DMS114 treated with DMSO at 0.1 percent for 48 hours (cell line): Measurements from ENCODE around the gene ALS2.
"Not testable (repeated sequence)": the region's sequence is repeated elsewhere in the genome, so short reads cannot be mapped to it uniquely, and the experiment has no call there.

ENCODE experiments used
- DNase-seq: peaks from one replicate; lab custom pipeline; 2025; ENCODE audit not compliant: unreplicated experiment; lab: John Stamatoyannopoulos, UW

Gene ALS2

DNA sequence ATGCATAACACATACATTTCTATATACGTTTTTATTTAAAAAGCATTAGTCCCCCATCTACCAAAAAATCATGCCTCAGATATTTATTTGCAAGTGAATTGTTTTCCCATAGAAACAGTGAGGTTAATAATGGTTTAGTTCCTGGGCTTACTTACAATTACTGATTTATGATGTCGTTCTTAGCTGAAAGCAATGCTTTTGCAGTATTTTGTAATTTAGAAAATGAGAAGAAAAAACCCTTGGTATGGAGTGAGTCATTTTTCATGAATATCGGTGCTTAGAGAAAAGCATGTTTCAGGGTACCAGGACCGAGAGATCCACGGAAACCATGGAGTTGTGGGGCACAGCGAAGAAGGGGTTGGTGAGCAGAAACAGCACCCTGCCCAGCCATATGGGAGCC lies 13.6 kb upstream of the ALS2 start:
- no peak for DNase-seq

DNA sequence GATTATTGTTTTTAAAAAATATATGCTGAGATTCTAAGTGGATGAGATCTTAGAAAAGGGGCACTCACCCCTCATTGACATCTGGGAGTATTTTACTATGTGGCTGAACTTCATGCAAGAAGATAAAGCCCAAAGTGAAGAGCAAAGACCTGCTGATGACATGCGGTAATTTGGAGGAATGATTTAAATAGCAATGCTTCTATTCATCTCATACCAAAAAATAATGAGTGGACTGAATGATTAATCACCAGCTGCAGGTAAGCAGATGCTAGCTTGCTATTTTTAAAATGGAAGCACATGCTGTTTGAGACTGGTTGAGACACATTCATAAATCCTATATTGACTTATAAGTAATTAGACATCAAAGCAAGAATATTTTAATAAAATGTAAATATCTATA lies 12.9 kb upstream of the ALS2 start:
- no peak for DNase-seq

DNA sequence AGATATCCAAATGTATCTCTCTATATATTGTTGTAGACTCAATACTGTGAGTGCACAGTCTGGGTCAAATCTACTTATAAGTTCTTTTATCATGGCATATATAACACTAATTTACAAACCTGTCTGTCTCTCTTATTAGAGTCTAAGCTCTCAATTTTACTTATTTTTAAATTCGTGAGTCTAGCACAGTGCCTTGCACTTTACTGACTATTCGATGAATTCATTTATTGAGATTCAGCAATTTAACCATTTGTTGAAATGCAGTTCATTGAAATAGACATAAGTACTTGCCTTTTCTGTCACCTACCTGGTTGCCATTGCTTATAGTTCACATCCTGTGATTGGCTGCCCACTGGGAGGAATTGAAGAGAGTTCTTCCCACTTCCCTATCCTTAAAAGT lies 10.3 kb upstream of the ALS2 start:
- DNase-seq = no peak

DNA sequence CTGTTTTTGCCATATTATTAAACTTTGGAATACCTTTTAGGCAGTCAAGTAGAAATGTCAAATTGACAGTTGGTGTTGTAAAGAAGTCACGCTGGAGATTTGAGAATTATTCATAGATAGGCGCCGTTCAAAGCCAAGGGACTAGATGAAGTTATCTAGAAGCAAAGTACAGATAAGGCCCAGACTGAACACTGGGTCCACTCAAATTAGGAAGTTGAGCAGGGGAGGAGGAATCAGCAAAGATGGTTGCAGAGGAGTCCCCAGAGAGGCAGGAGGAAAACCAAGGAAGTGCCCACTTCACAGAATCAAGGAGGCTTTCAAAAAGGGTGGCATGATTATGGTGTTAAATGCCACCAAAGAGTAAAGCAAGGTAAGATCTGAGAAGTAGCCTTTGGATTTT lies 9.6 kb upstream of the ALS2 start:
- DNase-seq = no peak

DNA sequence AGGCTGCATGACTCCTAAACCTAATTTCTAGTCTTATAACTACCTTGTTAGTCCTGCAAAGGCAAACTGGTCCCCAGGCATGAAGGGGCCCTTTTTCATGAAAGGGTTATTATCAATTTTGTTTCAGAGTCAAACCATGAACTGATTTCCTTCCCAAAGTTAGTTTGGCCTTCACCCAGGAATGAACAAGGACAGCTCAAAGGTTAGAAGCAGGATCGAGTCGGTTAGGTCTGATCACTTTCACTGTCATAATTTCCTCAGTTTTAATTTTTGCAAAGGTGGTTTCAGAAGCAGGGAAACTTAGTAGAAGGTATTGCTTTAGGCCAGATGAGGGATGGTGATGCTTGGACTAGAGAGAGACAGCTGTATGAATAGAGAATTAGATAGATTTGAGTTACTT lies 8.7 kb upstream of the ALS2 start:
- DNase-seq = no peak

DNA sequence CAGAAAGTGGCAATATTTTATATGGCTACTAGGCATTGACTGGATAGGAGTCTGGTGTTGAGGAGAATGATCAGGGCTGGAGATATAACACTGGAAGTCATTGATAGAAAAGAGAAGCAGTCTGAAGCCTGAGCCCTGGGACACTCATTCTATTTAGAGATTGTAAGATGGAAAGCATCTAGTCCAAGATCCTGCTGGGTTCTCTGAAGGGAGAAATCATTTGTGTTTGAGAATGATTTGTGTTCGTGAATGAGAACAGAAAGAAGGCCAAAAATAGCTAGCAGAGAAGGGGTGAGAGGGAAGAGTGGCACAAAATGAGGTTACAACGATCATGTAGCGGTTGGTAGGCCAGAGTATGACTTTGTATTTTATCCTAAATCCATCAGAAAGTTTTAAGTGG lies 7.6 kb upstream of the ALS2 start:
- DNase-seq = no peak

DNA sequence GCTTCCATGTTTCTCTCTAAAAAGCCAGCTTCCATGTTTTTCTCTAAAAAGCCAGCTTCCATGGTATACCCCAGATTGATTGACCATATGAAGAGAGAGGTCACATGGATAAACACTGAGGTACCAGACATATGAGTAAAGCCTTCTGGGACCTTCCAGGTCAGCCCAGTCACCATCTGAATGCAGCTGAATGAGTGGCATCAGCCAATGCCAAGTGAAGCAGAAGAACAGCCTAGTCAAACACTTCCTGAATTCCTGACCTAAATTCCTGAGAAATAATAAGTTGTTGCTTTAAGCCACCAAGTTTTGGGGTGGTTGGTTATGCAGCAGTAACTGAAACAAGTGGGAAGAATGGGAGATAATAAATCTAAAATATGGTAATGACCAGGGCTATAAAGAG lies 5.7 kb upstream of the ALS2 start:
- DNase-seq = no peak

DNA sequence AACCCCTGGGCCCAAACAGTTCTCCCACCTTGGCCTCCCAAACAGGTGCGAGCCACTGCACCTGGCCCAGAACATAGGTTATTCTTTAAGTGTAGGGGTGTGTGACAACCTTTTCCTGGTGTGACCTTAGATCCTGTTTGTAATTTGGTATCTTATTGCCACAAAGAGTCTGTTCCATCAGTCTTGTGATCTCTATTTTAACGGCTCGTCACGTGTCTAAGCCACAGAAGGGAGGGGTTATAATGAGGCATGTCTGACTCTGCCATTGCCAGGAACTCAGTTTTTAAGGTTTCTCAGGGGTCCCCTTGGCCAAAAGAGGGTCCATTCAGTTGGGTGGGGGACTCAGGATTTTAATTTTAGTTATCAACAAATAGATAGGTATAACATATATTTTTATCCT lies 4.4 kb upstream of the ALS2 start:
- DNase-seq = no peak

DNA sequence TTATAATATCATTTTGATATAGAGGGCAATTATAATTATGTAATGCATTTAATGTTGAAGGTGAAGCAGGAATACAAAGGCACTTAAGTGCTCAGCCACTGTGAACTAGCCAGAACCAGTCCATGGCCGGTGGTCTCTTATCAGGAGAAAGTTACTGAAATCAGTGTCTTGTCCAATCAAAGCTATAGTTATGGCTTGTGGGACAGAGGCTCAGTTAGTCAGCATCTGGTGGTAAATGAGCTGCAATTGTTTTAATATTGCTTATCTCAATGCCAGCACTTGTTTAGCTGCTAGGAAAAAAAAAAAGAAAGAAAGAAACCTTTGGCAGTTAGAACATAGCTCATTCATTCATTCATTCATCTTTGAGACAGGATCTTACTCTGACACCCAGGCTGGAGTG lies 3.8 kb upstream of the ALS2 start:
- DNase-seq = no peak

DNA sequence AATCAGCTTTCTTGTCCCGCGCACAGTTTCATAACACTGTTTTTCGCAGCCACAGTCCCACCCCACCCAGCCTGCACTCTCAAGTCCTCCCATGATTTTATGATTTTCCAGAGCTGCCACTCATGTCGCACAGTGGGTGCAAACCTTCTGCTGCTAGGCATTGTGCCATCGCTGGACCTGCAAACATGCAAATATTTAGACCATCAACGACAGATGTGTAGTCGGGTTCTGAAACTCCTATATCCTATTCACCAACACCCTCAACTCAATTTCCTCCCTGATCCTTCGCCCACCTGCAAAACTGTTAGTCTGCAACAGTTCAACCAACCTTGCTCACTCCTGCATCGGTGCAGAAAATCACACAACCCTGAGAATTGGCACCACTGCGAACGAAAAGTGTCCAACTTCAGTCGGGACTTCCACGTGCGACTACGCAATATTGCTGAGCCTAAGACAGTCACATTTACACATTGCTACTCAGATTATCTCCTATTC lies 871 bp upstream of the ALS2 start:
- no peak for DNase-seq

DNA sequence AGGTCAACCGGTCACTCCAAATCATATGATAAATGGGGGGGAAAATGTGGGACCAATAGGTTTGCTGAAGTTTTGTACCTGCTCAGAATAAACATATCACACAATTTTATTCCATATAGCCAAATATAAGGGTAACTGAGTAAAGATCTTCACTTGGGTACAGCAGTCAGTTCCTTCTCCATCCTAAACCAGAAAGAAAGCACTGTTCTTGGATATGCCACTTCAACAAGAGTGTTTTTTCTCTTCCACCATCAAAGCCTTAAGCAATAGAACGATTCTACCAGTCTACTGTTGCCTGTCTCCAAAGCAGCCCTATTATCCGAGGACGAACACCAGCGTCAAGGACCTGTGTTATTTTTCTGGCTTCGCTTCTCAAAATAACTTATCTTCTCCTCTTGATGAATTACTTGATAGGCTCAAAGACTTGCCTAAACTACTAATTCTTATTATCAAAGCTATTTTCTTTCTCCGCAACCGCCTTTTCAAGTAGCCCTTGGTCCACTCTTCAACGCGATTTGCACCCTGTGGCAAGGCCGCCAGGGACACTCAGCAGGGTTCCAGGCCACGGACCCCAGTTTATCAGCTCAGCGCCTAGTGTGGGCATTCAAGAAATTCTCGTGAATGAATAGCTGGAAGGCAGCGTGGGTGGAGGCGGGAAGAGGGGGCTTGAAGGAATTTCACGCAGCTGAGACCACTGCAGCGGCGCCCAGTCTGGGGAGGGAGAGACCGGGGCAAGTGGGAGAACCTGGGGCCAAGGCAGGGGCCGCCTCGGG lies 646 bp downstream of the ALS2 start:
- DNase-seq = peak; percentile 5

DNA sequence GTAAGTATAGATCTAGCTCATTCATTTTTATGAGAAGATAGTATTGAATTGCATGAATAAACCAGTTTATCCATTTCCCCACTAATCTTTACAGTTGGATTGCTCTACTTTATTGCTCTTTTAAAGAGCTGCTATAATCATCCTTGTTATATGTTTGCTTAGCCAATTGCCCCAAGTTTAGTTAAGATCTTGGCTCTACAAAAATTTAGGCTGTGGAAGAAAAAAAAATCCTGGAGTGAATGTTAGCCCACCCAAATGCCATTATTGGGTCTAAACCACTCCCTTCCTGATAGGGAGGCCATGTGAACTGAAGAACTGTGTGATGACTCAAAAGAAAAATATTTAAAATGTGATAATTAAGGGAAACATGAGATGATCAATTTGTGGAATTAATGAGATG lies 2.9 kb downstream of the ALS2 start:
- DNase-seq = no peak

DNA sequence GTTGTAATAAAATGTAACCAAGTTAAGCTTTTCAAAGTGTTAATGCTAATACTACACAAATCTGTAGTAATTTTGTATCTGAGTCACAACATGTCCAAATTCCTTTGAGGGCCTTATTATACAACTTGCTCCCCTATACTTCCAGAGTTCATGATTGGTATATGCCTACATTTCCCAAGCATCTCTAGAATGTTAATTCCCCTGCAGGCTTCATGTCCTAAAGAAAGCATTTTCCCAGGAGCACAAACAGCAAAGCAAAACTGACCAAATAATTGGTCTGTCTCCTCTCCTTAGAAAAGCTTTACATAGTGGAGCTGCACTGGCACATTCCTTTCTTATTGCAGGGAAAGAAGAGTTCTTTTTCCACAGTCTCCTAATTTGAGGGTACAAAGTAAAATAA lies 3.7 kb downstream of the ALS2 start:
- DNase-seq = no peak

DNA sequence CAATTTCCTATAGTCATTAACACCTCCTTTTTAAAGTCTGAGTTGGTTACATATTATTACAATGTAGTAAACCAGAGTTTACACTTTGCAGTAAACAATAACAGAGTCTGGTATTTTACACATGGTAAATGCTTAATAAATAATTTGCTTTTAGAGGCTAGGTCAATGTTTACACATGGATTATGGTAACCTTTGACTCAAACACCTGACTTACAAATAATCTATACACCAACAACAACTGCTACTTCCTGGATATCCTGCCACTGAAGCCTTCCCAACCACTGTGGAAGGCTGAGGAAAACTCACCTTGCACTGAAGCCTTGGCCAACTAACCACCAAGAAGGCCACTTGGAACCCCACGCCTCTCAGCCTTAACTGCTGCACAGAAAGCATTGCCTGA lies 5.4 kb downstream of the ALS2 start:
- no peak for DNase-seq

DNA sequence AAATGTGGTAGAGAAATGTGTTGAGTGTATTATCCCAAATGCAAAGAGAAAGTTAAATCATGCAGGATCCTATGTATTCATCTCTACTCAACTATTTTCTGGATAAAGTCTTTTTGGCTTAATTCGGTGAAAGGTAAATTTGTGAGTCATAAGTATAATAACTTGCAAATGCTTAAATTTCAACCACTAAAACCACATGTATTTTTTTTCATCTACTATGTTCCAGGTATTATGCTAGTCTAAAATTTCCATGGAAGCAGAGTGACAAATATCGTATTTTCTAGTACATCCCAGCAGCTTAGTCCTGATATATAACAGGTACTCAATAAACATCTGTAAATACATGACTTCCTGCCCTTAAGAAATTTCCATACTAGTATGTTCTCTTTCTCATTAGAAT lies 6.2 kb downstream of the ALS2 start:
- DNase-seq = no peak

DNA sequence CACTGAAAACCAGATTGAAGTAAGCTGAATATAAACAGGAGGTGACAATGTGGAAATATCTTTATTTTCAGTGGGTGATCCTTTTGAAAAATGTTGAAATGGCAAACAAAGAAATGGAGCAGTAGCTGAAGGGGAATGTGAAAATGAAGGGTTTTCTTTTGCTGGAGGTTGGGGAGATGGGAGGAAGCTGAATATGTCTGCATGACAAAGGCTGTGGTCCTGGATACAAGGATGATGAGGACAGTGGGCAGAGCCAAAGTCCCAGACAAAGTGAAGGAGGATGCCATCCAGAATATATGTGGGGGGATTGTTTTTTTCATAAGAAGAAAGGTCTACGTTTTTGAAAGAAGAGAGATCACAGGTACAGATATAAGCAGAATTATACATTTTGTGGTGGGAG lies 6.7 kb downstream of the ALS2 start:
- no peak for DNase-seq

DNA sequence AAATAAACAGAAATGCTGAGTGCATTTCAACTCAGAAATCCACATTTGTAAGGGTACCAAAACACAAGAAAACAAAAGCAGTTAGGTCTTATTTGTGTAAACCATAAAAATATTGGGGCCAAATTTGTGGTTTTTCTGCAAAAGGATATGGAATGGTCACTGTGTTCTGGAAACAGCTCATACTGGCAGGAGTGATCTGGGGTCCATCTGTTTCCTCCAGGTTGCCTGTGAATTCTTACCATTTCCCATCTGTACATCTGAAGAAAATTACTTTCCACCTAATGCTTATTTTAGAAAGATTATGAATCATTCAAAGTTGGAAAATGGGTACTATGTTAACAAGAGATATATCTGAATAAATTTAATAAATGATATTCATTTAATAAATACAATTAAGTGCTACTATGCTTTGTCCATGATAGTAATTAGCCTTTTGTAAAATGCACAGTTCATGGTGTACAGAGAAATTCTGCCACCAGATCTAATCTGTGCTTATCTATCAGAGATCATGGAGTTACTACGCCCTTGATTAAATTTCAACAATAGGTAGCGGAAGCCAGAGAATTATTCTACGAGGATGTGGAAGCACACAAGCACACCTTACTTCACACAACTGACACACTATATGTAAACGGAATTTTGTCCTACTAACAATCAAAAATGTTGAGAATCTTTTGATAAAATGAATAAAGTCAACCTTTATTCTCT lies 10.9 kb downstream of the ALS2 start:
- no peak for DNase-seq

DNA sequence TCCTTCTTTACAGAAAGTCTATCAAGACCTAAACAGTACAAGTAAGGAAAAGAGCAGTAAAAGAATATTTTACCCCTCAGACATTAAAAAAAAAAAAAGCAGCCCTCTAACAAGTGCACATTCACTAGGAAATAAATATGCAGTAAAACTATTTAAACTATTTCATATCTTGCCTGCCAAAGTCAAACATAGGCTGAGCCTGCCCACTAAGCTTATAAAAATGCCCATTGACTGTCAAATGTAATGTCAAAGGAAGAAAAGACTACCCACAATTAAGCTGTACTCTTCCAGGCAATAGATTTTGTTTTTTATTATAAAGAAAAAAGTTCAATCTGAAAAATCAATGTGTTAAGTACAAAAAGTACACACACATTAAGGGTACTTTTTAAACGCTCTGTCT lies 11.8 kb downstream of the ALS2 start:
- no peak for DNase-seq

DNA sequence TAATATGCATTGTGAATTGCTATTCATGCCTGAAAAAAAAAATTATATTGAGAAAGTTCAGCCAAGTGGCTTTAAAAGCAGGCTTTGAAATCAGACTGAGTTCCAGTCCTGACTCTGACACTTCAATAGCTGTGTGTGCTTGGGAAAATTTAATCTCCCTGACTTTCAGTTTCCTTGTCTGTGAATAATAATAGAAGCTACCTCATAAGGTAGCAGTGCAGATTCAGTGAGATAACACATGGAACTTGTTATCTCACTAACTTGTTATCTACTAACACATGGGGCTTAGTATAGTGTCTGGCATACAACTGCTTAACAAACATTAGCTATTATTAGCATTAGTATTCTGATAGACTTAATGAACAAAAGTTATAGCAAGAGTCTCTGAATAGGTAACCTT lies 14.9 kb downstream of the ALS2 start:
- DNase-seq = no peak

DNA sequence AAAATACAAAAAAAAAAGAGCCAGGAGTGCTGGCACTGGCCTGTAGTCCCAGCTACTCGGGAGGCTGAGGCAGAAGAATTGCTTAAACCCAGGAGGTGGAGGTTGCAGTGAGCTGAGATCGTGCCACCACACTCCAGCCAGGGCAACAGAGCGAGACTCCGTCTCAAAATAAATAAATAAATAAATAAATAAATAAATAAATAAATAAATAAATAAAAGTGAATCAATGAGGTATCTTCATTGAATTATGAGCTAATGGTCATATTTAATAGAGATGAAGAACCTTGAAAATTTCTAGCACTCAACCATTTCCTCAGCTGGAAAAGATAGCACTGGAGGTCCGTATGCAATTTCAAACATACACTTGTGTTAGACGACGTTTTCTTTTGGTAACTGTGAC lies 16.3 kb downstream of the ALS2 start:
- not testable (repeated sequence) for DNase-seq

DNA sequence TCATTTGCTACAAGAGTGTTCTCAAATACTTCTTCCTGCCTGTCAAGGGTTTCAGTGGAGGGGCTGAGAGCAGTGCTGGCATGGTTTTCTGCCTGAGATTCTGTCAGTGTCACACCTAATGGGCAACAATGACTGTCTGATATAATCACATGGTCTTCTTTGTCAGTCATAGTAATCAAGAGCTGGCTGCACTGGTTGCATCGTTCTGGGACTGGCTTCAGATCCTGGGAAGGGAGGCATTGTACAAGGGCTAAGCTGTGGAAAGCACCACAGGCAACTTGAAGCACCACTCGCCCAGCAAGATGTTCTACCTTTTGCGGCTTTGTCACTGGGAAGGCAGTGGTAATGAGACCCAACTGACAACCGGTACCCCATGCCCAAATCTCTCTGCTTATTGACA lies 19.6 kb downstream of the ALS2 start:
- DNase-seq = no peak

DNA sequence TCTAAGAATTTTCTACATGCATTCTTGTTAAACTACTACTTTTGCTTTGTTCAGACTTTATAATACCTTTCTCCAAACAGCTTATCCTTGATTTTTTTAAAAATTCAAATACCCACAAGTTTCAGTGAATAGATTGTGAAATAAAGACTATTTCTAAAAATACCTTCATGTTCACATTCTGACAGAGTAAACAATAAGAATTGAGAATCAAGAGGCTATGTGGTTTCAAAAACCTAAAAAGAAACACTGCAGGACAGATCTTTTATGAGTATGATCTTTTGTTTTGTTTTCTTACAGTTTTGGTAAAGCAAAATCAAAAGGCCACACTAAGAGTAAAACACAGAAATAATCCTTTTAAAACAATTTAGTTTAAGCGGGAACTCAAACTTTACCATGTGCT lies 21.2 kb downstream of the ALS2 start:
- no peak for DNase-seq

DNA sequence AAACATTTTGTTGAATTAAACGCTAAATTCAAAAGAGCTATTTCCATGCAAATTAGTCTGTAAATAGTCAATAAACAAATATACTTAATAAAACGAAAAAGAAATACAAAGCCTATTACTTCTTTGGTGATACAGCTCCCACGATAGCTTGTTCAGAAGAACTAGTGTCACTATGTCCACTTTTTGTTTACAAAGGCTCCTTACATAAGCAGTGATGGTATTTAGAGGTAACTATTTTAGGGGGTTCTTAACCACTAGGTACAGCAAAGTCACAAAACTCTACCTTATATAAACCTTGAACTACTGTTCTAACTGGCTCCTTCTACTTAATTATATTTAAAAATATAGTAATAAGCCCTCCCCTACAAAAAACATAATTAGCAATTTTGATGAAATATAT lies 21.9 kb downstream of the ALS2 start:
- DNase-seq = no peak
